HCT116 (cell line): ENCODE data around the gene C14orf180. TPM values are rescaled to one million over a fixed set of nuclear protein-coding genes. Genes with fewer than 3 reads are reported as not detected.

ENCODE experiments used
- ATAC-seq: fragments of 200-7000 bp; cut with Tn5 transposase; 2 replicates; pipeline ENCODE4 v1.9.1; 2020; ENCODE audit warnings: mild to moderate bottlenecking, moderate library complexity
- BruUV-seq: library from RNA; stranded (reverse); fragments of 400-500 nt; replicated peaks from 2 replicates; lab custom pipeline; 2021; lab: Mats Ljungman, UMichigan
- CTCF ChIA-PET: fragments of 300-600 bp; sonication (Branson Sonifier 250); formaldehyde crosslinking; loops from one replicate; lab custom pipeline; 2021; ENCODE audit warnings: antibody characterized with exemption; lab: Charles Lee
- POLR2A ChIA-PET: fragments of 300-600, 350-600 bp; sonication (Branson Sonifier 250); formaldehyde crosslinking; loops from one replicate; lab custom pipeline; 2021; ENCODE audit warnings: antibody characterized with exemption; lab: Charles Lee
- RAD21 ChIA-PET, 2 experiments: fragments of 300-600 bp; sonication (Branson Sonifier 250); formaldehyde crosslinking; loops; one replicate each; lab custom pipeline; 2023; ENCODE audit warnings: low total read pairs in 2 of 2; ENCODE audit not compliant: uncharacterized antibody in 2 of 2, unreplicated experiment in 2 of 2, low non-redundant PET in 1 of 2; lab: Charles Lee
- DNase-seq: peaks from one replicate; pipeline ENCODE4 v3.0.0-alpha.2; 2010; ENCODE audit warnings: low read depth, low spot score
- H2AFZ ChIP-seq: fragments of 200-600 bp; shearing (Covaris generic), sonication (generic); 2 replicates; pipeline ENCODE4 v1.6.1; 2017; ENCODE audit warnings: low read depth, mixed run types, mixed read lengths, antibody characterized with exemption, low read length; ENCODE audit not compliant: poor library complexity, severe bottlenecking
- H3K27ac ChIP-seq: 2 replicates; pipeline ENCODE4 v1.5.1; 2012; ENCODE audit warnings: low read depth, low read length
- H3K27me3 ChIP-seq: fragments of 200-600 bp; sonication (generic); 2 replicates; pipeline ENCODE4 v1.6.1; 2016; ENCODE audit warnings: mixed run types, low read length, mixed read lengths; ENCODE audit not compliant: insufficient read depth
- H3K36me3 ChIP-seq, 2 experiments: fragments of 200-500 bp in 1 of 2; fragments of 200-600 bp in 1 of 2; sonication (Bioruptor generic) in 1 of 2; sonication (generic) in 1 of 2; 2 replicates each; pipeline versions ENCODE4 v1.5.1 to v1.6.1; 2014 to 2016; ENCODE audit warnings: low read length in 2 of 2, inconsistent platforms in 1 of 2, mixed read lengths in 1 of 2, mixed run types in 1 of 2; ENCODE audit not compliant: insufficient read depth in 2 of 2, control insufficient read depth in 1 of 2
- H3K4me1 ChIP-seq, 2 experiments: fragments of 200-600 bp in 1 of 2; sonication (generic) in 1 of 2; 2 replicates each; pipeline versions ENCODE4 v1.5.1 to v1.6.1; 2012 to 2017; ENCODE audit warnings: low read length in 2 of 2, inconsistent platforms in 1 of 2, mild to moderate bottlenecking in 1 of 2, mixed read lengths in 1 of 2, mixed run types in 1 of 2, moderate library complexity in 1 of 2; ENCODE audit not compliant: insufficient read depth in 2 of 2, control insufficient read depth in 1 of 2
- H3K4me2 ChIP-seq: fragments of 200-600 bp; sonication (generic); 2 replicates; pipeline ENCODE4 v1.6.1; 2017; ENCODE audit warnings: mixed run types, low read length, mixed read lengths
- H3K4me3 ChIP-seq, 2 experiments: fragments of 200-600 bp in 1 of 2; sonication (generic) in 1 of 2; replicated peaks in 1 of 2; 2 replicates each; pipeline ENCODE4 v1.5.1; 2011 to 2016; ENCODE audit warnings: low read length in 2 of 2, control low read depth in 1 of 2, low read depth in 1 of 2, mild to moderate bottlenecking in 1 of 2, mixed read lengths in 1 of 2, mixed run types in 1 of 2
- H3K79me2 ChIP-seq: fragments of 200-600 bp; sonication (generic); 2 replicates; pipeline ENCODE4 v1.6.1; 2017; ENCODE audit warnings: mild to moderate bottlenecking, mixed run types, low read length, moderate library complexity, mixed read lengths; ENCODE audit not compliant: insufficient read depth
- H3K9ac ChIP-seq: fragments of 200-600 bp; sonication (generic); 2 replicates; pipeline ENCODE4 v1.6.1; 2016; ENCODE audit warnings: low read length, mixed read lengths
- H3K9me2 ChIP-seq: fragments of 200-600 bp; sonication (generic), shearing (Covaris generic); 2 replicates; pipeline ENCODE4 v1.6.1; 2017; ENCODE audit warnings: mixed run types, mild to moderate bottlenecking, moderate library complexity; ENCODE audit not compliant: insufficient read depth
- H3K9me3 ChIP-seq, 2 experiments: fragments of 200-500 bp in 1 of 2; fragments of 200-600 bp in 1 of 2; sonication (Bioruptor generic) in 1 of 2; sonication (generic) in 1 of 2; 2 replicates each; pipeline ENCODE4 v1.6.1; 2014 to 2017; ENCODE audit warnings: low read length in 2 of 2, mixed read lengths in 2 of 2, inconsistent platforms in 1 of 2, low read depth in 1 of 2, mild to moderate bottlenecking in 1 of 2, mixed run types in 1 of 2, moderate library complexity in 1 of 2; ENCODE audit not compliant: control insufficient read depth in 1 of 2, insufficient read depth in 1 of 2
- H4K20me1 ChIP-seq: fragments of 200-600 bp; sonication (generic), shearing (Covaris generic); 2 replicates; pipeline ENCODE4 v1.6.1; 2017; ENCODE audit warnings: mixed run types, mild to moderate bottlenecking, moderate library complexity; ENCODE audit not compliant: insufficient read depth
- CEBPB ChIP-seq: IDR thresholded peaks from 2 replicates; pipeline ENCODE4 v1.6.1; 2012; ENCODE audit warnings: low read depth
- EGR1 ChIP-seq: IDR thresholded peaks from 2 replicates; pipeline ENCODE4 v1.6.1; 2012; ENCODE audit warnings: low read depth
- EZH2 ChIP-seq: fragments of 200-600 bp; sonication (generic); IDR thresholded peaks from 2 replicates; pipeline ENCODE4 v1.6.1; 2017; ENCODE audit warnings: antibody characterized with exemption, mixed run types
- EZH2phosphoT487 ChIP-seq: fragments of 200-600 bp; IDR thresholded peaks from 2 replicates; pipeline ENCODE4 v1.6.1; 2018; ENCODE audit warnings: antibody characterized with exemption, borderline replicate concordance
- FOSL1 ChIP-seq: IDR thresholded peaks from 2 replicates; pipeline ENCODE4 v1.6.1; 2012; ENCODE audit warnings: low read depth
- REST ChIP-seq: IDR thresholded peaks from 2 replicates; pipeline ENCODE4 v1.6.1; 2012; ENCODE audit warnings: low read depth
- SP1 ChIP-seq: IDR thresholded peaks from 2 replicates; pipeline ENCODE4 v1.6.1; 2012; ENCODE audit warnings: low read depth
- SRF ChIP-seq: IDR thresholded peaks from 2 replicates; pipeline ENCODE4 v1.6.1; 2012; ENCODE audit warnings: low read depth
- TCF7L2 ChIP-seq: IDR thresholded peaks from 2 replicates; pipeline ENCODE4 v1.7.0; 2011; ENCODE audit warnings: borderline replicate concordance, inconsistent platforms; ENCODE audit not compliant: insufficient read depth, insufficient read length; ENCODE audit errors: extremely low read depth
- ZNF274 ChIP-seq: fragments of 200-500 bp; sonication (Bioruptor generic); IDR thresholded peaks from 2 replicates; pipeline ENCODE4 v1.6.1; 2014; ENCODE audit warnings: mild to moderate bottlenecking, low read depth, low read length, inconsistent platforms
- intact Hi-C: fragments of 100-400 bp; cut with micrococcal nuclease; formaldehyde crosslinking; loops from 2 replicates; pipeline ENCODE4 v1.10.0; 2022
- total RNA-seq: library from RNA; stranded (reverse); gene quantifications from one replicate; pipeline ENCODE4 v1.2.1, GENCODE V29; 2021; ENCODE audit not compliant: unreplicated experiment
- TF ChIP-seq, protein P1 (sequence below): IDR thresholded peaks from 2 replicates; pipeline ENCODE4 v1.6.1; 2011; ENCODE audit warnings: mild to moderate bottlenecking, low read length, moderate library complexity; ENCODE audit not compliant: insufficient replicate concordance; ENCODE audit errors: extremely low read depth
- TF ChIP-seq, protein P2 (sequence below): IDR thresholded peaks from 2 replicates; pipeline ENCODE4 v1.6.1; 2012

The C14orf180 gene
- total RNA-seq, 1 experiment from 2014 or later: not detected

DNA sequence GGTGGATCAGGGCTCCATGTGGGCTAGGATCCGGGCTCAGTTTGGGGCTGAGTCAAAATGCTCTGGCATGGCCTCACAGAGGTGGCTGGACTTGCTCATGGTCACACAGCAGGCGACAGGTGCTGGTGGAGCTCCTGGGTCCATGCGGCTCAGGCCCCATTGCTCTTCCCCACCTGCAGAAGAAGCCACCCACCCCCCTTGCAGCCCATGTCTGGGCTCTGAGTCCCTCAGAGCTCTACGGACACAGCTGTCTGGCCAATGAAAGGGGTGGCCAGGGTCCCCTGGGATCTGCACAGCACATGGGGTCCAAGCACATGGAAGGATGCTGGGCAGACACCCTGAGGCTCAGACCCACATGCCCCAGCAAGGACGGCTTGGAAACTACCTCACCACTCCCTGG, 17.0 kb upstream of the C14orf180 start:
- Histone ChIP-seq H3K27me3 (no peaks in the 10 kb centered on the region), H3K36me3 (no peaks in the 10 kb centered on the region), H3K4me3 (no peak overlapping the region), H3K27ac (no peak overlapping the region), H4K20me1 (no peaks in the 10 kb centered on the region), H3K4me1 (peaks cover 0 to 9% of the 10 kb centered on the region in 2 experiments; a peak in 2 of 4 replicates), H3K4me2 (no peak overlapping the region), H2AFZ (no peak overlapping the region), H3K9me3 (no peaks in the 10 kb centered on the region), H3K9ac (no peak overlapping the region), H3K9me2 (no peaks in the 10 kb centered on the region), H3K79me2 (no peaks in the 10 kb centered on the region)
- no peak for DNase-seq
- no peak for TF ChIP-seq EZH2phosphoT487
- no peak for TF ChIP-seq TCF7L2
- TF ChIP-seq, protein P1, sequence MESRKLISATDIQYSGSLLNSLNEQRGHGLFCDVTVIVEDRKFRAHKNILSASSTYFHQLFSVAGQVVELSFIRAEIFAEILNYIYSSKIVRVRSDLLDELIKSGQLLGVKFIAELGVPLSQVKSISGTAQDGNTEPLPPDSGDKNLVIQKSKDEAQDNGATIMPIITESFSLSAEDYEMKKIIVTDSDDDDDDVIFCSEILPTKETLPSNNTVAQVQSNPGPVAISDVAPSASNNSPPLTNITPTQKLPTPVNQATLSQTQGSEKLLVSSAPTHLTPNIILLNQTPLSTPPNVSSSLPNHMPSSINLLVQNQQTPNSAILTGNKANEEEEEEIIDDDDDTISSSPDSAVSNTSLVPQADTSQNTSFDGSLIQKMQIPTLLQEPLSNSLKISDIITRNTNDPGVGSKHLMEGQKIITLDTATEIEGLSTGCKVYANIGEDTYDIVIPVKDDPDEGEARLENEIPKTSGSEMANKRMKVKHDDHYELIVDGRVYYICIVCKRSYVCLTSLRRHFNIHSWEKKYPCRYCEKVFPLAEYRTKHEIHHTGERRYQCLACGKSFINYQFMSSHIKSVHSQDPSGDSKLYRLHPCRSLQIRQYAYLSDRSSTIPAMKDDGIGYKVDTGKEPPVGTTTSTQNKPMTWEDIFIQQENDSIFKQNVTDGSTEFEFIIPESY: no peak
- no peak for TF ChIP-seq FOSL1
- no peak for TF ChIP-seq EZH2
- TF ChIP-seq, protein P2, sequence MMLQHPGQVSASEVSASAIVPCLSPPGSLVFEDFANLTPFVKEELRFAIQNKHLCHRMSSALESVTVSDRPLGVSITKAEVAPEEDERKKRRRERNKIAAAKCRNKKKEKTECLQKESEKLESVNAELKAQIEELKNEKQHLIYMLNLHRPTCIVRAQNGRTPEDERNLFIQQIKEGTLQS: no peak
- TF ChIP-seq SRF: no peak
- no peak for TF ChIP-seq REST
- TF ChIP-seq SP1: no peak
- TF ChIP-seq CEBPB: no peak
- TF ChIP-seq EGR1: no peak
- no peak for TF ChIP-seq ZNF274
- ChIA-PET RAD21 (no interaction called here), CTCF (no interaction called here), POLR2A (no interaction called here)
- intact Hi-C loops: no loop called here
- ATAC-seq: no peak
- BruUV-seq: no TSS peak
